Trophoblast cell (in vitro differentiated cells and primary cell): Measurements from ENCODE around the gene CRACR2B.

ENCODE experiments used
- DNase-seq, 2 donors: peaks; one replicate each; pipeline ENCODE4 v3.0.0-alpha.2; 2016
- H2AFZ ChIP-seq: 2 replicates; pipeline ENCODE4 v1.6.1; 2013; ENCODE audit warnings: low read length, moderate library complexity, mild to moderate bottlenecking; ENCODE audit not compliant: insufficient read depth, poor library complexity
- H2AK5ac ChIP-seq: 2 replicates; pipeline ENCODE4 v1.6.1; 2013; ENCODE audit warnings: mild to moderate bottlenecking, low read length
- H2BK120ac ChIP-seq: 2 replicates; pipeline ENCODE4 v1.6.1; 2013; ENCODE audit warnings: low read length, mild to moderate bottlenecking, moderate library complexity; ENCODE audit not compliant: insufficient read depth, poor library complexity
- H2BK12ac ChIP-seq: 2 replicates; pipeline ENCODE4 v1.6.1; 2013; ENCODE audit warnings: mild to moderate bottlenecking, low read length, moderate library complexity
- H2BK5ac ChIP-seq: 2 replicates; pipeline ENCODE4 v1.6.1; 2013; ENCODE audit warnings: low read length, low read depth, moderate library complexity, mild to moderate bottlenecking; ENCODE audit not compliant: poor library complexity
- H3K14ac ChIP-seq: 2 replicates; pipeline ENCODE4 v1.6.1; 2013; ENCODE audit warnings: mild to moderate bottlenecking, low read length
- H3K18ac ChIP-seq: 2 replicates; pipeline ENCODE4 v1.6.1; 2013; ENCODE audit warnings: mild to moderate bottlenecking, low read length
- H3K23ac ChIP-seq: 2 replicates; pipeline ENCODE4 v1.6.1; 2013; ENCODE audit warnings: low read length
- H3K27ac ChIP-seq: 2 replicates; pipeline ENCODE4 v1.5.1; 2013; ENCODE audit warnings: low read depth, mild to moderate bottlenecking, inconsistent platforms, low read length, moderate library complexity
- H3K27me3 ChIP-seq: 2 replicates; pipeline ENCODE4 v1.6.1; 2013; ENCODE audit warnings: inconsistent platforms, mild to moderate bottlenecking, low read length, moderate library complexity; ENCODE audit not compliant: insufficient read depth
- H3K36me3 ChIP-seq, 2 experiments: 1 replicate in 1 of 2; 2 replicates in 1 of 2; pipeline ENCODE4 v1.6.1; 2013; ENCODE audit warnings: low read length in 2 of 2, mild to moderate bottlenecking in 2 of 2, moderate library complexity in 1 of 2; ENCODE audit not compliant: insufficient read depth in 2 of 2, control insufficient read depth in 1 of 2
- H3K4ac ChIP-seq: 2 replicates; pipeline ENCODE4 v1.6.1; 2013; ENCODE audit warnings: low read depth, mild to moderate bottlenecking, low read length, moderate library complexity
- H3K4me1 ChIP-seq, 2 experiments: 1 replicate in 1 of 2; 2 replicates in 1 of 2; pipeline ENCODE4 v1.6.1; 2013; ENCODE audit warnings: low read length in 2 of 2, mild to moderate bottlenecking in 2 of 2, moderate library complexity in 1 of 2; ENCODE audit not compliant: insufficient read depth in 2 of 2, control insufficient read depth in 1 of 2
- H3K4me2 ChIP-seq: 2 replicates; pipeline ENCODE4 v1.6.1; 2013; ENCODE audit warnings: inconsistent platforms, mild to moderate bottlenecking, low read length, moderate library complexity
- H3K4me3 ChIP-seq: 2 replicates; pipeline ENCODE4 v1.5.1; 2013; ENCODE audit warnings: mild to moderate bottlenecking, low read depth, low read length, inconsistent platforms
- H3K79me1 ChIP-seq: one replicate; pipeline ENCODE4 v1.6.1; 2013; ENCODE audit warnings: low read length
- H3K79me2 ChIP-seq: 2 replicates; pipeline ENCODE4 v1.6.1; 2013; ENCODE audit warnings: low read length, mild to moderate bottlenecking; ENCODE audit not compliant: control insufficient read depth, insufficient read depth, poor library complexity
- H3K9ac ChIP-seq: 2 replicates; pipeline ENCODE4 v1.6.1; 2013; ENCODE audit warnings: mild to moderate bottlenecking, low read length
- H3K9me3 ChIP-seq: 2 replicates; pipeline ENCODE4 v1.6.1; 2013; ENCODE audit warnings: low read depth, mild to moderate bottlenecking, control low read depth, inconsistent platforms, low read length; ENCODE audit not compliant: insufficient read depth
- H4K12ac ChIP-seq: 2 replicates; pipeline ENCODE4 v1.6.1; 2013; ENCODE audit warnings: low read depth, mild to moderate bottlenecking, low read length, moderate library complexity
- H4K8ac ChIP-seq: 2 replicates; pipeline ENCODE4 v1.6.1; 2013; ENCODE audit warnings: low read depth, mild to moderate bottlenecking, low read length, moderate library complexity
- H4K91ac ChIP-seq: one replicate; pipeline ENCODE4 v1.6.1; 2013; ENCODE audit warnings: low read depth, mild to moderate bottlenecking, low read length, moderate library complexity
- WGBS: extraction: QIAGEN DNeasy Blood & Tissue Kit; methylation state at CpG from one replicate; pipeline ENCODE4 v1.1.7; 2013; ENCODE audit warnings: missing lambda C conversion rate; ENCODE audit not compliant: insufficient read length, insufficient coverage; ENCODE audit errors: extremely low coverage; 5-methylcytosine and 5-hydroxymethylcytosine counted together

The CRACR2B gene

GRCh38 chr11:853682-854448 lies 26.1 kb downstream of the CRACR2B start:
- no peaks in the 10 kb centered on the region for H3K79me2 ChIP-seq
- H3K27me3 ChIP-seq = peaks cover 14% of the 10 kb centered on the region
- H3K27ac ChIP-seq = no peak overlapping the region
- no peak overlapping the region for H2BK120ac ChIP-seq
- WGBS = no CpG with 5 or more reads among the region's 27 CpGs
- H3K4me2 ChIP-seq = no peak overlapping the region
- H4K8ac ChIP-seq = no peak overlapping the region
- H3K4me3 ChIP-seq = no peak overlapping the region
- H4K12ac ChIP-seq = no peak overlapping the region
- H3K36me3 ChIP-seq = no peaks in the 10 kb centered on the region
- H3K4ac ChIP-seq = no peak overlapping the region
- DNase-seq = no peak
- H3K4me1 ChIP-seq = peaks cover 6 to 9% of the 10 kb centered on the region in 2 experiments
- H3K9ac ChIP-seq = no peak overlapping the region
- H3K18ac ChIP-seq = no peak overlapping the region
- H3K14ac ChIP-seq = no peak overlapping the region
- H2BK5ac ChIP-seq = no peak overlapping the region
- H2BK12ac ChIP-seq = no peak overlapping the region
- H3K79me1 ChIP-seq = no peaks in the 10 kb centered on the region
- H3K9me3 ChIP-seq = no peaks in the 10 kb centered on the region
- H2AFZ ChIP-seq = no peak overlapping the region
- H4K91ac ChIP-seq = no peak overlapping the region
- no peak overlapping the region for H3K23ac ChIP-seq
- no peak overlapping the region for H2AK5ac ChIP-seq

DNA sequence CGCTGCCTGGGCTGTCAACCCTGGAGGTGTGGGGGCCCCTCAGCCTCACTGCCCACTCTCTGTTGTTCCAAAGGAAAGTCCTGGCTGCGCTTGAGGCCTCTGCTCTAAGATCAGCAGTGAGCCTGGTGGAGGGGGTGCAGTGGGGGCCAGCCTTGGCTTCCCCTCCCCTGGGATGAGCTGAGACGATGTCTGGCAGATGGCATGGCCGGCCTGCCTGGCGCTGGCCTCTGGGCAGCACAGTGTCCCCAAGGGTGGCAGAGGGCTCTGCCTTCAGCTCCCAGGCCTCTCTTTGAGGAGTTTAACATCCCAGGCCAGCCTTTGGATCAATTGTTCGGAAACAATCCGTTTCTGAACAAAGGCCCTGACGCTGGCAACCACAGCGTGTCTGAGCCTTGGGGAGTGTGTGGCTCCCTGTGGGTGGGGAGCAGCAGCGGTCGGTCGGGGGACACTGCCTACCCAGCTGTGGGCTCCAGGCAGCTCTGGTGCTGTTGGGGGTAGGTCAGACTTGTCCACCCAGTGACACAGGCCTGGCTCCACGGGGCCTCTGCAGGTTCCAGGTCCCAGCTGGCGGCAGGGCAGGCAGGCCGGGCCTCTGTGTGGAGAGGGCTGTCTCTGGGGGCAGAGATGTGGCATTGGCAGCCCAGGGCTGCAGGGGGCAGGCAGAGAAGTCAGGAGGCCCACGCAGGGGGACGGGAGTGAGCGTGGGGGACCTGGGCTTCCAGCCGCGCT lies 27.0 kb downstream of the CRACR2B start:
- Histone ChIP-seq H4K91ac (no peak overlapping the region), H4K8ac (no peak overlapping the region), H3K27ac (no peak overlapping the region), H3K4me1 (peaks cover 5 to 6% of the 10 kb centered on the region in 2 experiments), H3K18ac (no peak overlapping the region), H3K9ac (no peak overlapping the region), H2BK5ac (no peak overlapping the region), H2BK12ac (no peak overlapping the region), H3K4ac (no peak overlapping the region), H3K23ac (no peak overlapping the region), H3K27me3 (peaks cover 13% of the 10 kb centered on the region), H3K4me2 (no peak overlapping the region), H3K79me1 (no peaks in the 10 kb centered on the region), H3K79me2 (no peaks in the 10 kb centered on the region), H3K9me3 (no peaks in the 10 kb centered on the region), H3K4me3 (no peak overlapping the region), H2AK5ac (no peak overlapping the region), H4K12ac (no peak overlapping the region), H2BK120ac (no peak overlapping the region), H2AFZ (no peak overlapping the region), H3K14ac (no peak overlapping the region), H3K36me3 (no peaks in the 10 kb centered on the region)
- WGBS = no CpG with 5 or more reads among the region's 20 CpGs
- DNase-seq = no peak

GRCh38 chr11:855330-855674 lies 27.6 kb downstream of the CRACR2B start:
- Histone ChIP-seq H4K12ac (no peak overlapping the region), H3K79me1 (no peaks in the 10 kb centered on the region), H3K27ac (no peak overlapping the region), H3K9ac (no peak overlapping the region), H3K9me3 (no peaks in the 10 kb centered on the region), H2AFZ (no peak overlapping the region), H2BK120ac (no peak overlapping the region), H3K4me2 (no peak overlapping the region), H3K79me2 (no peaks in the 10 kb centered on the region), H3K4ac (no peak overlapping the region), H3K4me3 (no peak overlapping the region), H2AK5ac (no peak overlapping the region), H3K18ac (no peak overlapping the region), H4K8ac (no peak overlapping the region), H4K91ac (no peak overlapping the region), H3K14ac (no peak overlapping the region), H3K36me3 (no peaks in the 10 kb centered on the region), H2BK5ac (no peak overlapping the region), H2BK12ac (no peak overlapping the region), H3K4me1 (peaks cover 2 to 5% of the 10 kb centered on the region in 2 experiments), H3K23ac (no peak overlapping the region), H3K27me3 (peaks cover 7% of the 10 kb centered on the region)
- no CpG with 5 or more reads among the region's 7 CpGs for WGBS
- no peak for DNase-seq

GRCh38 chr11:855796-856195 lies 28.1 kb downstream of the CRACR2B start:
- no peak overlapping the region for H2AK5ac ChIP-seq
- H3K4me2 ChIP-seq = no peak overlapping the region
- H3K27me3 ChIP-seq = peaks cover 2% of the 10 kb centered on the region
- no peak overlapping the region for H2AFZ ChIP-seq
- H3K14ac ChIP-seq = no peak overlapping the region
- no peak overlapping the region for H2BK5ac ChIP-seq
- H3K18ac ChIP-seq = no peak overlapping the region
- no CpG with 5 or more reads among the region's 12 CpGs for WGBS
- no peak overlapping the region for H3K23ac ChIP-seq
- H2BK12ac ChIP-seq = no peak overlapping the region
- no peaks in the 10 kb centered on the region for H3K79me1 ChIP-seq
- no peak overlapping the region for H3K27ac ChIP-seq
- H3K9ac ChIP-seq = no peak overlapping the region
- no peaks in the 10 kb centered on the region for H3K36me3 ChIP-seq
- DNase-seq = no peak
- no peaks in the 10 kb centered on the region for H3K9me3 ChIP-seq
- no peak overlapping the region for H3K4ac ChIP-seq
- H4K91ac ChIP-seq = no peak overlapping the region
- H4K12ac ChIP-seq = no peak overlapping the region
- H3K4me3 ChIP-seq = no peak overlapping the region
- no peak overlapping the region for H2BK120ac ChIP-seq
- H3K4me1 ChIP-seq = no peaks in the 10 kb centered on the region
- H4K8ac ChIP-seq = no peak overlapping the region
- no peaks in the 10 kb centered on the region for H3K79me2 ChIP-seq
